GM21367 (cell line): ENCODE measurements around the gene CRTAP.
"Not testable (repeated sequence)": the region's sequence is repeated elsewhere in the genome, so short reads cannot be mapped to it uniquely, and the experiment has no call there.

Source experiments
- ATAC-seq: cut with Tn5 transposase; IDR thresholded peaks from one replicate; pipeline ENCODE4 v1.9.1; 2021; ENCODE audit not compliant: unreplicated experiment

Gene CRTAP

GRCh38 chr3:33173103-33173502, 59.3 kb downstream of the CRTAP start:
- no peak for ATAC-seq

GRCh38 chr3:33173672-33174071, 59.9 kb downstream of the CRTAP start:
- no peak for ATAC-seq

- no peak for ATAC-seq
Observed at GRCh38 chr3:33174095-33174494, 60.3 kb downstream of the CRTAP start.

- ATAC-seq = no peak
Observed at GRCh38 chr3:33174711-33175414, 61.0 kb downstream of the CRTAP start.

GRCh38 chr3:33179132-33179531, 65.3 kb downstream of the CRTAP start:
- ATAC-seq = no peak

GRCh38 chr3:33181229-33181628, 67.4 kb downstream of the CRTAP start:
- ATAC-seq = no peak

GRCh38 chr3:33181641-33182040, 67.8 kb downstream of the CRTAP start:
- ATAC-seq = not testable (repeated sequence)

GRCh38 chr3:33184863-33185262, 71.0 kb downstream of the CRTAP start:
- no peak for ATAC-seq

GRCh38 chr3:33186524-33187367, 72.9 kb downstream of the CRTAP start:
- ATAC-seq = no peak

- no peak for ATAC-seq
Observed at GRCh38 chr3:33187368-33187634, 73.5 kb downstream of the CRTAP start.

- ATAC-seq = no peak
Observed at GRCh38 chr3:33194303-33194702, 80.5 kb downstream of the CRTAP start.

- ATAC-seq = no peak
Observed at GRCh38 chr3:33196538-33196937, 82.7 kb downstream of the CRTAP start.
